CD4-positive, alpha-beta T cell (primary cell): Measurements from ENCODE around the gene MTRF1L. TPM values are rescaled to one million over a fixed set of nuclear protein-coding genes. Genes with fewer than 3 reads are reported as not detected.

ENCODE experiments used
- ATAC-seq: fragments of 200-7000 bp; cut with Tn5 transposase; one replicate; pipeline ENCODE4 v1.10.0; 2022; ENCODE audit warnings: mild to moderate bottlenecking; ENCODE audit not compliant: poor library complexity
- CTCF ChIA-PET: fragments of 350-600 bp; sonication (Branson Sonifier 250); formaldehyde crosslinking; loops from one replicate; lab custom pipeline; 2021; ENCODE audit warnings: antibody characterized with exemption, inconsistent platforms; lab: Charles Lee
- POLR2A ChIA-PET: fragments of 350-600 bp; sonication (Branson Sonifier 250); formaldehyde crosslinking; loops from one replicate; lab custom pipeline; 2021; ENCODE audit warnings: antibody characterized with exemption, inconsistent platforms; lab: Charles Lee
- DNase-seq, 14 experiments: peaks; one replicate each; pipeline ENCODE4 v3.0.0-alpha.2; 2013 to 2020; ENCODE audit warnings: mixed read lengths in 2 of 14
- H3K27ac ChIP-seq, 2 donors: one replicate each; pipeline versions ENCODE4 v1.5.1 to v1.7.0; 2013; ENCODE audit warnings: low read length in 2 of 2, low read depth in 1 of 2, mild to moderate bottlenecking in 1 of 2
- H3K27me3 ChIP-seq, 2 experiments: 1 replicate in 1 of 2; 2 replicates in 1 of 2; pipeline versions ENCODE4 v1.6.1 to v1.7.0; 2013; ENCODE audit warnings: low read length in 2 of 2, control low read depth in 1 of 2, mild to moderate bottlenecking in 1 of 2, moderate library complexity in 1 of 2; ENCODE audit not compliant: insufficient read depth in 2 of 2, control insufficient read depth in 1 of 2
- H3K36me3 ChIP-seq: one replicate; pipeline ENCODE4 v1.6.1; 2013; ENCODE audit warnings: low read length, control low read depth; ENCODE audit not compliant: insufficient read depth
- H3K4me1 ChIP-seq: one replicate; pipeline ENCODE4 v1.6.1; 2013; ENCODE audit warnings: low read length, control low read depth; ENCODE audit not compliant: insufficient read depth
- H3K4me3 ChIP-seq: one replicate; pipeline ENCODE4 v1.5.1; 2013; ENCODE audit warnings: mild to moderate bottlenecking, low read length, moderate library complexity
- H3K9me3 ChIP-seq, 2 experiments: 1 replicate in 1 of 2; 2 replicates in 1 of 2; pipeline versions ENCODE4 v1.6.1 to v1.7.0; 2013; ENCODE audit warnings: low read length in 2 of 2, mild to moderate bottlenecking in 2 of 2, control low read depth in 1 of 2, moderate library complexity in 1 of 2; ENCODE audit not compliant: control insufficient read depth in 1 of 2, insufficient read depth in 1 of 2
- H3K27ac Mint-ChIP-seq: one replicate; pipeline ENCODE4 v1.8.0; 2020; ENCODE audit warnings: mixed read lengths
- H3K27me3 Mint-ChIP-seq: one replicate; pipeline ENCODE4 v1.8.0; 2021; ENCODE audit warnings: mixed read lengths
- H3K36me3 Mint-ChIP-seq: one replicate; pipeline ENCODE4 v1.8.0; 2021; ENCODE audit warnings: low read depth, mixed read lengths
- H3K4me1 Mint-ChIP-seq: one replicate; pipeline ENCODE4 v1.8.0; 2021; ENCODE audit warnings: low read depth, mixed read lengths
- H3K4me3 Mint-ChIP-seq: one replicate; pipeline ENCODE4 v1.8.0; 2020; ENCODE audit warnings: mild to moderate bottlenecking, mixed read lengths
- H3K9me3 Mint-ChIP-seq: one replicate; pipeline ENCODE4 v1.8.0; 2020; ENCODE audit warnings: mixed read lengths
- intact Hi-C, 2 experiments: fragments of 100-400 bp; cut with DNase I in 1 of 2; cut with micrococcal nuclease in 1 of 2; formaldehyde crosslinking; loops; one replicate each; pipeline versions ENCODE4 v1.15.1 to v1.9.0; 2023 to 2025; cut with DNase I, micrococcal nuclease
- total RNA-seq, 174 experiments: library from RNA in 2 of 174; stranded (reverse) in 2 of 174; gene quantifications; one replicate each; pipeline ENCODE4 v1.2.3 and lab custom pipeline; 2021 to 2026
- TF ChIP-seq, protein P1 (sequence below): fragments of 200-600 bp; IDR thresholded peaks from one replicate; pipeline ENCODE4 v1.8.0; 2022; ENCODE audit warnings: antibody characterized with exemption, mild to moderate bottlenecking

Gene MTRF1L
- total RNA-seq, 2 experiments from 2014 or later = 9.3 to 11.2 TPM

DNA sequence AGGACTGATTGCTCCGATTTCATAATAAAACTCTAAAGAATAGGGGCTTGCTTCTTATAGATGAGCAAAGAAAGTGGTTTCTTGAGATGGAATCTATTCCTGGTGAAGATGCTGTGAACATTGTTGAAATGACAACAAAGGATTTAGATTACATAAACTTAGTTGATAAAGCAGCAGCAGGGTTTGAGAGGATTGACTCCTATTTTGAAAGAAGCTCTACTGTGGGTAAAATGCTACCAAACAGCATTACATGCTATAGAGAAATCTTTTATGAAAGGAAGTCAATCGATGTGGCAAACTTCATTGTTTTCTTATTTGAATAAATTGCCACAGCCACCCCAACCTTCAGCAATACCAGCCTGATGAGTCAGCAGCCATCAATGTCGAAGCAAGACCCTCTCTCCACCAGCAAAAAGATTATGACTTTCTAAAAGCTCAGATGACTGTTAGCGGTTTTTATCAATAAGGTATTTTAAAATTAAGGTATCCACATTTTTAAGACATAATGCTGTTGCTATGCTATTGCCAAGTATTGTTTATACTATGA, 12.7 kb upstream of the MTRF1L start:
- CTCF ChIA-PET = no interaction called here
- ATAC-seq = no peak
- no peaks in the 10 kb centered on the region for H3K4me1 Mint-ChIP-seq

GRCh38 chr6:153013438-153013837, 10.9 kb upstream of the MTRF1L start:
- H3K4me1 Mint-ChIP-seq = no peaks in the 10 kb centered on the region
- H3K36me3 Mint-ChIP-seq = no peaks in the 10 kb centered on the region
- CTCF ChIA-PET = no interaction called here

More for the DNA sequence above, 12.7 kb upstream of the MTRF1L start:
- H3K27me3 Mint-ChIP-seq = peaks cover 53% of the 10 kb centered on the region
- no peak for DNase-seq
- H3K4me3 Mint-ChIP-seq = no peak overlapping the region
- TF ChIP-seq, protein P1, sequence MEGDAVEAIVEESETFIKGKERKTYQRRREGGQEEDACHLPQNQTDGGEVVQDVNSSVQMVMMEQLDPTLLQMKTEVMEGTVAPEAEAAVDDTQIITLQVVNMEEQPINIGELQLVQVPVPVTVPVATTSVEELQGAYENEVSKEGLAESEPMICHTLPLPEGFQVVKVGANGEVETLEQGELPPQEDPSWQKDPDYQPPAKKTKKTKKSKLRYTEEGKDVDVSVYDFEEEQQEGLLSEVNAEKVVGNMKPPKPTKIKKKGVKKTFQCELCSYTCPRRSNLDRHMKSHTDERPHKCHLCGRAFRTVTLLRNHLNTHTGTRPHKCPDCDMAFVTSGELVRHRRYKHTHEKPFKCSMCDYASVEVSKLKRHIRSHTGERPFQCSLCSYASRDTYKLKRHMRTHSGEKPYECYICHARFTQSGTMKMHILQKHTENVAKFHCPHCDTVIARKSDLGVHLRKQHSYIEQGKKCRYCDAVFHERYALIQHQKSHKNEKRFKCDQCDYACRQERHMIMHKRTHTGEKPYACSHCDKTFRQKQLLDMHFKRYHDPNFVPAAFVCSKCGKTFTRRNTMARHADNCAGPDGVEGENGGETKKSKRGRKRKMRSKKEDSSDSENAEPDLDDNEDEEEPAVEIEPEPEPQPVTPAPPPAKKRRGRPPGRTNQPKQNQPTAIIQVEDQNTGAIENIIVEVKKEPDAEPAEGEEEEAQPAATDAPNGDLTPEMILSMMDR = no peak
- H3K4me3 ChIP-seq = no peak overlapping the region
- POLR2A ChIA-PET = no interaction called here
- H3K27ac Mint-ChIP-seq = no peak overlapping the region
- no peaks in the 10 kb centered on the region for H3K9me3 ChIP-seq
- H3K9me3 Mint-ChIP-seq = no peaks in the 10 kb centered on the region
- H3K4me1 ChIP-seq = no peaks in the 10 kb centered on the region
- peaks cover 0 to 19% of the 10 kb centered on the region in 2 experiments for H3K27me3 ChIP-seq
- no peaks in the 10 kb centered on the region for H3K36me3 Mint-ChIP-seq
- no peak overlapping the region for H3K27ac ChIP-seq
- intact Hi-C loops = no loop called here
- H3K36me3 ChIP-seq = no peaks in the 10 kb centered on the region

DNA sequence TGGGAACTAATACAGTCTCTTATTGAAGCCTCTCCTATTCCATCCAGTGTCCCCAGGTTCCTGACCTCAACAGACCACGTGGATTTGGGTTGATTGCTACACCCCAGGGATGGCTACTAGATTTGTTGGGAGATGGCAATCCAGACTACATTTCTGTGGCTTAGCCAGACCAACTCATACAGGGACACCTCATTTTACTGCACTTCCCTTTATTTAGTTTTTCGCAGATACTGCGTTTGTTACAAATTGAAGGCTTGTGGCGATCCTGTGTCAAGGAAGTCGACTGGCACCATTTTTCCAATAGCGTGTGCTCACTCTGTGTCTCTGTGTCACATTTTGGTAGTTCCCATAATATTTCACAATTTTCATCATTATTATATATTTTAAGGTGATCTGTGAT, 10.3 kb upstream of the MTRF1L start:
- no peaks in the 10 kb centered on the region for H3K4me1 ChIP-seq
- no peaks in the 10 kb centered on the region for H3K9me3 ChIP-seq
- TF ChIP-seq, protein P1 = no peak
- Mint-ChIP-seq H3K4me3 (no peak overlapping the region), H3K4me1 (no peaks in the 10 kb centered on the region), H3K9me3 (no peaks in the 10 kb centered on the region), H3K36me3 (no peaks in the 10 kb centered on the region), H3K27me3 (peaks cover 33% of the 10 kb centered on the region), H3K27ac (no peak overlapping the region)
- intact Hi-C loops = no loop called here
- H3K27ac ChIP-seq = no peak overlapping the region
- ATAC-seq = no peak
- no peak overlapping the region for H3K4me3 ChIP-seq
- POLR2A ChIA-PET = no interaction called here
- peaks cover 0 to 16% of the 10 kb centered on the region in 2 experiments for H3K27me3 ChIP-seq
- DNase-seq = no peak
- no peaks in the 10 kb centered on the region for H3K36me3 ChIP-seq
- CTCF ChIA-PET = no interaction called here

More at GRCh38 chr6:153013438-153013837, 10.9 kb upstream of the MTRF1L start:
- Histone ChIP-seq H3K27me3 (peaks cover 0 to 19% of the 10 kb centered on the region in 2 experiments), H3K4me1 (no peaks in the 10 kb centered on the region), H3K27ac (no peak overlapping the region), H3K36me3 (no peaks in the 10 kb centered on the region), H3K4me3 (no peak overlapping the region), H3K9me3 (no peaks in the 10 kb centered on the region)
- H3K9me3 Mint-ChIP-seq = no peaks in the 10 kb centered on the region
- H3K27ac Mint-ChIP-seq = no peak overlapping the region
- peaks cover 39% of the 10 kb centered on the region for H3K27me3 Mint-ChIP-seq
- TF ChIP-seq, protein P1 = no peak
- POLR2A ChIA-PET = no interaction called here
- no peak for DNase-seq
- no peak for ATAC-seq
- intact Hi-C loops = no loop called here
- H3K4me3 Mint-ChIP-seq = no peak overlapping the region
